NOMO-1 treated with DMSO at 0.1 percent for 48 hours (cell line): Measurements from ENCODE around the gene NT5C1B.

Experiments used
- DNase-seq: peaks from one replicate; lab custom pipeline; 2025; ENCODE audit not compliant: unreplicated experiment; lab: John Stamatoyannopoulos, UW

Gene NT5C1B

DNA sequence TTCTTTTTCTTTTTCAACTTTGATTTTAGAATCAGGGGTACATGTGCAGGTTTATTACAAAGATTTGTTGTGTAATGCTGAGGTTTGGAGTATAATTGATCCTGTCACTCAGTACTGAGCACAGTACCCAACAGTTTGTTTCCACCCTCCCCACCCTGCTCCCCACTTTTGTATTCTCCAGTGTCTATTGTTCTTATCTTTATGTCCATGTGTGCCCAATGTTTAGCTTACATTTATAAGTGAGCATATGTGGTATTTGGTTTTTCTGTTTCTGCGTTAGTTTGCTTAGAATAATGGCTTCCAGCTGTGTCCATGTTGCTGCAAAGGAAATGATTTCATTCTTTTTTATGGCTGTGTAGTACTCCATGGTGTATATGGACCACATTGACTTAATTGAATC, 72.0 kb downstream of the NT5C1B start:
- no peak for DNase-seq

DNA sequence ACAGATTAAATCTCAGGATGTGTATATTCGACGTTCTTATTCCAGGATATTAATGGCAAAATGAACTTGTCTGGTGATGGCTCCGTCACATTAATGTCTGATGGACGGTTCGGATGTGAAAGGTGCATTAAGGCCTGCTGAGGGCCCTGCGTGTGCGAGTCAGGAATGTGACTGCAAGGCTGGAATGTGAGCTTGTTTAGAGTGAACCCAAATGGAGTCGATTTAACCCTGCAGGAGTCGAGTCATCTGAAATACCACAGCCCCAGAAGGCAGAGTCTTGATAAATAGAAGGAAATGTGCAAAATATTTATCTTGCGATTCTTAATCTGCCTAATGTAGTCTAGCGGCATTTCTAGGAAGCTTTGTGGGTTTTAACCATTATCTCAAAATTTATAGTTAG, 73.3 kb downstream of the NT5C1B start:
- DNase-seq: no peak

DNA sequence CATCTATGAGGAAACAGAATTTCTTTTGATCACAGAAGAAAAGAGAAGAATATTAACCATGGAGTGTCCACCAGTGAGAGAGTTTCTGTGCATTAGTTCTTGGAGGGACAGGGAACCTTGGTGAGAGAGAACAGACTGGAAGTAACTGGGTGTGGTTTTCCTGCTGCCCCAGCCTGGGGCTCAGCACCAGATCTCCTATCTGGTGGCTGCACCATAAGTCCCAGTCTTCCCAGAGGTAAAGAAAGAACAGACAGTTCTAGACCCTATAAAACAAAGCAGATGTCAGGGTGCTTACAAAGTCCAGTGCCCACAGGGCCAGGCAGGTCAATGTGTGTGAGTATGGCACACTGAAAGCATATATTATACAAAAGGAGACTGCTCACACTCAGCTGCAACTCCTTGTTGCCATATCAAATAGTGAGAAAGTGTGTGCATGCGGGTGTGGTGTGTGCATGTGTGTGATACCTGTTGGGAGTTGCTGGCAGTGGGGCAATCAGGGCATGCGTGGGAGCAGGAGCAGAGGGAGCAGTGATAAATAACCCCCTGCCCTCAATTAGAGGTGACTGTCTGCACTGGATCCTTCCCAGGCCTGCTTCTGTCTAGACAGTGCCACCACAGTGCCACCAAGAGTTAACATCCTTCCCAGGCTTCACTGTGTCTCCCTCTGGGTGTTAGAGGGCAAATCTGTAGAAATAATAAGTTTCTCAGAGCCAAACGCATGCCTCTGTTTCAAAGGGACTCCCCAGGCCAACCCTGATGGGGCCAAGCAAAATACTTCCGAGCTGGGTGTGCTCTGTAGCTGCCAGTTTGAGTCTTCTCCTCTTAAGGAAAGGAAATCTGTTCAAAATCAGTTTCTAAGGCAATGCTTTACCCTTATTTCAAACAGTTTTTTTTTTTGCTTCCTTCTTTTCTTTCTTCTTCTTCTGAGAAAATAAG, 74.6 kb downstream of the NT5C1B start:
- DNase-seq: no peak
